ENCODE measurements around the gene VAV1. TPM values are rescaled to one million over a fixed set of nuclear protein-coding genes. Genes with fewer than 3 reads are reported as not detected.

Gene VAV1
- total RNA-seq, 1 experiment from 2014 or later: not detected

DNA sequence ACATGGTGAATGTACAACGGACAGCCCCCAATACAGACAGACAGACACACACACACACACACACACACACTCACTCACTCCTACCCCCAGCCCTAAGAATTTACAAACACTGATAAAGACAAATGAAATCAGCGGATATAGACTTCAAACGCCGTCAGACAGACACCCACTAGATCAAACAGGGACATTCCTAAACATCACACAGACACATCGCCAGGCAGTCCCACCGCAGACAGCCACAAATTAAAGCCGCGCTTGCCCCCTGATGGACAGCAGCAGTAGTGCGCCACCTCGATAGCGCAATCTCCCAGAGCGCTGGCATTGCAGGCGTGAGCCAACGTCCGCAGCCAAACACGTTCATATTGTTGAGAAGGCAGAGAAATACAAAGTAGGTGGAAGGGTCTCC, 90.2 kb downstream of the VAV1 start:
- TF ChIP-seq CTCF (IDR thresholded peaks at IDR 0.05; ENCODE audit: insufficient read depth in 1 of 2, low read depth in 1 of 2, low read length in 1 of 2, severe bottlenecking in 1 of 2, unreplicated experiment in 1 of 2): peak; percentile 82 to 88
- POLR2A ChIA-PET: no interaction called here
- intact Hi-C loops (cut with micrococcal nuclease; ENCODE audit: unreplicated experiment): loop anchor here (1.0 kb wide), 3 partner anchors 95 to 346 kb away; partner anchors contain the start of gene SH2D3A
- Mint-ChIP-seq H3K4me1 (ENCODE audit: low read depth, unreplicated experiment) (peaks cover 6% of the 10 kb centered on the region), H3K36me3 (ENCODE audit: insufficient read depth, unreplicated experiment) (no peaks in the 10 kb centered on the region), H3K9me3 (ENCODE audit: unreplicated experiment) (no peaks in the 10 kb centered on the region), H3K27ac (ENCODE audit: unreplicated experiment) (no peak overlapping the region), H3K27me3 (ENCODE audit: insufficient read depth, unreplicated experiment) (peaks cover 3% of the 10 kb centered on the region), H3K4me3 (ENCODE audit: unreplicated experiment) (peak overlapping the region; percentile 65)
- CTCF ChIA-PET: interaction anchor here (0.7 to 1.4 kb wide), 2 partner anchors 13 to 124 kb away, joined by 3 to 27 read pairs; partner anchors contain the start of gene GPR108
- DNase-seq: peak; percentile 85 to 87
- no peaks in the 10 kb centered on the region for H3K36me3 ChIP-seq (ENCODE audit: control insufficient read depth, insufficient read depth, low read length)
- H3K4me1 ChIP-seq: no peaks in the 10 kb centered on the region
- peak overlapping the region; percentile 24 for H3K4me3 ChIP-seq (ENCODE audit: low read depth, low read length)
- BruUV-seq (replicated peaks): no TSS peak
- no peaks in the 10 kb centered on the region for H3K27me3 ChIP-seq (replicated peaks; ENCODE audit: control insufficient read depth, insufficient read depth, low read length)
- no peaks in the 10 kb centered on the region for H3K9me3 ChIP-seq

DNA sequence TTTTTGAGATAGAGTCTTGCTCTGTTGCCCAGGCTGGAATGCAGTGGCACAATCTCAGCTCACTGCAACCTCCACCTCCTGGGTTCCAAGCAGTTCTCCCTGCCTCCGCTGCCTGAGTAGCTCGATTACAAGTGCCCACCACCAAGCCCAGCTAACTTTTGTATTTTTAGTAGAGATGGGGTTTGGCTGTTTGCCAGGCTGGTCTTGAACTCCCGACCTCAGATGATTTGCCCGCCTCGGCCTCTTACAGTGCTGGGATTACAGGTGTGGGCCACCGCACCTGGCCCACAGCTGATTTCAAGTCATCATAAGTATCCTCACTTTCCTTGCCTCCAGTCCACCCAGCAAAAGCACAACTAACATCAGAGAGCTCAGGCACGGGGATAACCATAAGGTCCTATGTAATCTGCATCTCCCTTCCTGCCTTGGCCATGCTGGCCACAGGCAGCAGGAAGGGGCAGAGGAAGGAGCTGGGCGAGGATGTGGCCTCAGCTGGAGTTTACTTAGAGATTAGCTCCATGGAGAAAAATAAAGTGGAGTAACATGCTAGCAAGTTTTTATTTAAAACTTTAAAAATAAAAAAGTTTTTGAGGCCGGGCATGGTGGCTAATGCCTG, 91.9 kb downstream of the VAV1 start:
- no peak for TF ChIP-seq CTCF (IDR thresholded peaks at IDR 0.05; ENCODE audit: insufficient read depth in 1 of 2, low read depth in 1 of 2, low read length in 1 of 2, severe bottlenecking in 1 of 2, unreplicated experiment in 1 of 2)
- Histone ChIP-seq H3K27me3 (replicated peaks; ENCODE audit: control insufficient read depth, insufficient read depth, low read length) (no peaks in the 10 kb centered on the region), H3K4me1 (no peaks in the 10 kb centered on the region), H3K9me3 (no peaks in the 10 kb centered on the region), H3K36me3 (ENCODE audit: control insufficient read depth, insufficient read depth, low read length) (no peaks in the 10 kb centered on the region), H3K4me3 (ENCODE audit: low read depth, low read length) (no peak overlapping the region)
- Mint-ChIP-seq H3K36me3 (ENCODE audit: insufficient read depth, unreplicated experiment) (no peaks in the 10 kb centered on the region), H3K27me3 (ENCODE audit: insufficient read depth, unreplicated experiment) (peaks cover 5% of the 10 kb centered on the region), H3K4me3 (ENCODE audit: unreplicated experiment) (no peak overlapping the region), H3K27ac (ENCODE audit: unreplicated experiment) (no peak overlapping the region), H3K4me1 (ENCODE audit: low read depth, unreplicated experiment) (peaks cover 6% of the 10 kb centered on the region), H3K9me3 (ENCODE audit: unreplicated experiment) (no peaks in the 10 kb centered on the region)
- ChIA-PET POLR2A (no interaction called here), CTCF (interaction anchor here (0.9 to 1.4 kb wide), 5 partner anchors 21 to 348 kb away, joined by 3 to 10 read pairs (median 5); no protein-coding TSS in a partner anchor)
- intact Hi-C loops (cut with micrococcal nuclease; ENCODE audit: unreplicated experiment): no loop called here
- no peak for DNase-seq
- BruUV-seq (replicated peaks): no TSS peak

- intact Hi-C loops (cut with micrococcal nuclease; ENCODE audit: unreplicated experiment): no loop called here
- Mint-ChIP-seq H3K9me3 (ENCODE audit: unreplicated experiment) (no peaks in the 10 kb centered on the region), H3K27ac (ENCODE audit: unreplicated experiment) (no peak overlapping the region), H3K36me3 (ENCODE audit: insufficient read depth, unreplicated experiment) (no peaks in the 10 kb centered on the region), H3K4me3 (ENCODE audit: unreplicated experiment) (no peak overlapping the region), H3K27me3 (ENCODE audit: insufficient read depth, unreplicated experiment) (peaks cover 5% of the 10 kb centered on the region), H3K4me1 (ENCODE audit: low read depth, unreplicated experiment) (peaks cover 6% of the 10 kb centered on the region)
- no TSS peak for BruUV-seq (replicated peaks)
- H3K9me3 ChIP-seq: no peaks in the 10 kb centered on the region
- H3K36me3 ChIP-seq (ENCODE audit: control insufficient read depth, insufficient read depth, low read length): no peaks in the 10 kb centered on the region
- ChIA-PET CTCF (no interaction called here), POLR2A (no interaction called here)
- H3K4me3 ChIP-seq (ENCODE audit: low read depth, low read length): no peak overlapping the region
- TF ChIP-seq CTCF (IDR thresholded peaks at IDR 0.05; ENCODE audit: insufficient read depth in 1 of 2, low read depth in 1 of 2, low read length in 1 of 2, severe bottlenecking in 1 of 2, unreplicated experiment in 1 of 2): no peak
- no peaks in the 10 kb centered on the region for H3K4me1 ChIP-seq
- H3K27me3 ChIP-seq (replicated peaks; ENCODE audit: control insufficient read depth, insufficient read depth, low read length): no peaks in the 10 kb centered on the region
- no peak for DNase-seq
Measured at GRCh38 chr19:6865849-6866248, 93.3 kb downstream of the VAV1 start.

Data from Caco-2 (cell line).